ENCODE results near the gene MLIP.
"Not testable (repeated sequence)": the region's sequence is repeated elsewhere in the genome, so short reads cannot be mapped to it uniquely, and the experiment has no call there.

MLIP gene

GRCh38 chr6:54236984-54237383, 125.7 kb downstream of the MLIP start:
- no peak for DNase-seq

- no peak for DNase-seq
Measured at GRCh38 chr6:54238396-54238795, 127.2 kb downstream of the MLIP start.

- no peak for DNase-seq
Measured at GRCh38 chr6:54243699-54244098, 132.5 kb downstream of the MLIP start.

- peak; percentile 2 for DNase-seq
Measured at GRCh38 chr6:54244430-54244829, 133.2 kb downstream of the MLIP start.

GRCh38 chr6:54245265-54245664, 134.0 kb downstream of the MLIP start:
- DNase-seq = no peak

- DNase-seq = no peak
Measured at GRCh38 chr6:54248319-54248718, 137.1 kb downstream of the MLIP start.

- no peak for DNase-seq
Measured at GRCh38 chr6:54248994-54249393, 137.8 kb downstream of the MLIP start.

- not testable (repeated sequence) for DNase-seq
Measured at GRCh38 chr6:54249812-54250211, 138.6 kb downstream of the MLIP start.

- DNase-seq = no peak
Measured at GRCh38 chr6:54252496-54252895, 141.3 kb downstream of the MLIP start.

- no peak for DNase-seq
Measured at GRCh38 chr6:54252916-54253315, 141.7 kb downstream of the MLIP start.

GRCh38 chr6:54254886-54255285, 143.6 kb downstream of the MLIP start:
- no peak for DNase-seq

GRCh38 chr6:54255886-54256285, 144.6 kb downstream of the MLIP start:
- DNase-seq = no peak

- no peak for DNase-seq
Measured at GRCh38 chr6:54260025-54260424, 148.8 kb downstream of the MLIP start.

GRCh38 chr6:54262499-54262898, 151.3 kb downstream of the MLIP start:
- DNase-seq = no peak

- no peak for DNase-seq
Measured at GRCh38 chr6:54262971-54263370, 151.7 kb downstream of the MLIP start.

- no peak for DNase-seq
Measured at GRCh38 chr6:54264581-54265272, 153.5 kb downstream of the MLIP start.

GRCh38 chr6:54266400-54266923, 155.2 kb downstream of the MLIP start:
- no peak for DNase-seq

- DNase-seq = peak; percentile 2
Measured at GRCh38 chr6:54267798-54268197, 156.6 kb downstream of the MLIP start.

- no peak for DNase-seq
Measured at GRCh38 chr6:54273214-54273820, 162.1 kb downstream of the MLIP start.

- no peak for DNase-seq
Measured at GRCh38 chr6:54274383-54274782, 163.1 kb downstream of the MLIP start.

GRCh38 chr6:54282186-54282585, 170.9 kb downstream of the MLIP start:
- DNase-seq = no peak

- no peak for DNase-seq
Measured at GRCh38 chr6:54284161-54284860, 173.1 kb downstream of the MLIP start.

- no peak for DNase-seq
Measured at GRCh38 chr6:54285595-54285994, 174.4 kb downstream of the MLIP start.

- no peak for DNase-seq
Measured at GRCh38 chr6:54286141-54286540, 174.9 kb downstream of the MLIP start.

Data from activated CD4-positive, alpha-beta T cell treated with anti-CD3 and anti-CD28 coated beads, Interleukin-2, Interleukin-6, amounts not matched to agents 100 ng/mL and 50 ng/mL, durations not matched to agents 16 hours and 8 hours (primary cell).